H9 (cell line): Measurements from ENCODE around the gene HNF1A. TPM values are rescaled to one million over a fixed set of nuclear protein-coding genes. Genes with fewer than 3 reads are reported as not detected.

Experiments
- DNase-seq: peaks from one replicate; pipeline ENCODE4 v3.0.0-alpha.2; 2017
- H2AFZ ChIP-seq: one replicate; pipeline ENCODE4 v1.6.1; 2013; ENCODE audit warnings: mild to moderate bottlenecking, low read length, control low read depth, moderate library complexity
- H2AK5ac ChIP-seq: 2 replicates; pipeline ENCODE4 v1.6.1; 2013; ENCODE audit warnings: low read length, control low read depth, mixed read lengths; ENCODE audit not compliant: insufficient read length
- H2BK120ac ChIP-seq: one replicate; pipeline ENCODE4 v1.6.1; 2013; ENCODE audit warnings: low read depth, mild to moderate bottlenecking, low read length, control low read depth, inconsistent platforms; ENCODE audit not compliant: poor library complexity, severe bottlenecking
- H2BK12ac ChIP-seq: 2 replicates; pipeline ENCODE4 v1.6.1; 2013; ENCODE audit warnings: low read length, control low read depth, mixed read lengths, low read depth; ENCODE audit not compliant: insufficient read length
- H2BK15ac ChIP-seq: 2 replicates; pipeline ENCODE4 v1.6.1; 2013; ENCODE audit warnings: low read depth, low read length, control low read depth
- H2BK20ac ChIP-seq: one replicate; pipeline ENCODE4 v1.6.1; 2013; ENCODE audit warnings: low read depth, mild to moderate bottlenecking, low read length, control low read depth, inconsistent platforms; ENCODE audit not compliant: poor library complexity, severe bottlenecking
- H2BK5ac ChIP-seq: 2 replicates; pipeline ENCODE4 v1.6.1; 2013; ENCODE audit warnings: low read length, control low read depth, mixed read lengths; ENCODE audit not compliant: insufficient read length
- H3K14ac ChIP-seq: 2 replicates; pipeline ENCODE4 v1.6.1; 2013; ENCODE audit warnings: low read length, control low read depth; ENCODE audit not compliant: insufficient read depth
- H3K18ac ChIP-seq: 2 replicates; pipeline ENCODE4 v1.6.1; 2013; ENCODE audit warnings: low read depth, mild to moderate bottlenecking, mixed read lengths, low read length, control low read depth; ENCODE audit not compliant: insufficient read length
- H3K23ac ChIP-seq: 2 replicates; pipeline ENCODE4 v1.6.1; 2013; ENCODE audit warnings: low read length, control low read depth, mixed read lengths, low read depth; ENCODE audit not compliant: insufficient read length
- H3K23me2 ChIP-seq: 2 replicates; pipeline ENCODE4 v1.6.1; 2013; ENCODE audit warnings: low read depth, mild to moderate bottlenecking, mixed read lengths, low read length, control low read depth; ENCODE audit not compliant: insufficient read length, poor library complexity, severe bottlenecking
- H3K27ac ChIP-seq: 2 replicates; pipeline ENCODE4 v1.5.1; 2013; ENCODE audit warnings: low read length, control low read depth, mixed read lengths, low read depth; ENCODE audit not compliant: insufficient read length
- H3K27me3 ChIP-seq: 2 replicates; pipeline ENCODE4 v1.6.1; 2013; ENCODE audit warnings: low read length, control low read depth, inconsistent platforms; ENCODE audit not compliant: insufficient read depth
- H3K4ac ChIP-seq: 2 replicates; pipeline ENCODE4 v1.6.1; 2013; ENCODE audit warnings: low read depth, mild to moderate bottlenecking, control low read depth, inconsistent platforms, low read length, moderate library complexity
- H3K4me1 ChIP-seq: 2 replicates; pipeline ENCODE4 v1.6.1; 2013; ENCODE audit warnings: low read length, control low read depth, inconsistent platforms; ENCODE audit not compliant: insufficient read depth
- H3K4me2 ChIP-seq: 2 replicates; pipeline ENCODE4 v1.6.1; 2013; ENCODE audit warnings: low read length, control low read depth, mixed read lengths; ENCODE audit not compliant: insufficient read length, insufficient read depth
- H3K56ac ChIP-seq: 2 replicates; pipeline ENCODE4 v1.6.1; 2013; ENCODE audit warnings: low read depth, mild to moderate bottlenecking, mixed read lengths, low read length, control low read depth; ENCODE audit not compliant: insufficient read length
- H3K79me1 ChIP-seq: 2 replicates; pipeline ENCODE4 v1.6.1; 2013; ENCODE audit warnings: low read depth, mild to moderate bottlenecking, moderate library complexity, low read length, control low read depth, inconsistent platforms; ENCODE audit not compliant: insufficient read depth, poor library complexity, severe bottlenecking
- H3K79me2 ChIP-seq: 2 replicates; pipeline ENCODE4 v1.6.1; 2013; ENCODE audit warnings: low read length, control low read depth, inconsistent platforms; ENCODE audit not compliant: insufficient read depth
- H3K9ac ChIP-seq: 2 replicates; pipeline ENCODE4 v1.6.1; 2013; ENCODE audit warnings: low read length, control low read depth, mixed read lengths; ENCODE audit not compliant: insufficient read length; ENCODE audit errors: extremely low read depth
- H3K9me3 ChIP-seq: one replicate; pipeline ENCODE4 v1.6.1; 2013; ENCODE audit warnings: low read depth, low read length, inconsistent platforms; ENCODE audit not compliant: control insufficient read depth
- H3T11ph ChIP-seq: one replicate; pipeline ENCODE4 v1.6.1; 2013; ENCODE audit warnings: mild to moderate bottlenecking, low read length, control low read depth, inconsistent platforms
- H4K20me1 ChIP-seq: one replicate; pipeline ENCODE4 v1.6.1; 2013; ENCODE audit not compliant: control insufficient read depth, insufficient read length, insufficient read depth
- H4K5ac ChIP-seq: 2 replicates; pipeline ENCODE4 v1.6.1; 2013; ENCODE audit warnings: low read depth, mild to moderate bottlenecking, mixed read lengths, low read length, control low read depth; ENCODE audit not compliant: insufficient read length
- H4K8ac ChIP-seq: replicated peaks from 2 replicates; pipeline ENCODE4 v1.6.1; 2013; ENCODE audit warnings: low read length, control low read depth, mixed read lengths, low read depth; ENCODE audit not compliant: insufficient read length
- H4K91ac ChIP-seq: 2 replicates; pipeline ENCODE4 v1.6.1; 2013; ENCODE audit warnings: low read depth, mild to moderate bottlenecking, moderate library complexity, mixed read lengths, low read length, control low read depth; ENCODE audit not compliant: insufficient read length
- H3K27ac Mint-ChIP-seq, 3 experiments: 2 replicates in 2 of 3; 3 replicates in 1 of 3; pipeline ENCODE4 v1.8.0; 2020 to 2021; ENCODE audit warnings: mixed read lengths in 3 of 3, mild to moderate bottlenecking in 1 of 3, moderate library complexity in 1 of 3
- H3K27me3 Mint-ChIP-seq: 2 replicates; pipeline ENCODE4 v1.8.0; 2021; ENCODE audit warnings: low read depth, mild to moderate bottlenecking, moderate library complexity, mixed read lengths
- H3K36me3 Mint-ChIP-seq, 3 experiments: 2 replicates in 2 of 3; 3 replicates in 1 of 3; pipeline ENCODE4 v1.8.0; 2020 to 2021; ENCODE audit warnings: low read depth in 3 of 3, mixed read lengths in 3 of 3; ENCODE audit not compliant: insufficient read depth in 1 of 3
- H3K4me1 Mint-ChIP-seq, 2 experiments: 2 replicates each; pipeline ENCODE4 v1.8.0; 2020; ENCODE audit warnings: mixed read lengths in 2 of 2
- H3K4me3 Mint-ChIP-seq, 2 experiments: 2 replicates in 1 of 2; 3 replicates in 1 of 2; pipeline ENCODE4 v1.8.0; 2020 to 2021; ENCODE audit warnings: mild to moderate bottlenecking in 2 of 2, mixed read lengths in 2 of 2, moderate library complexity in 1 of 2
- H3K9me3 Mint-ChIP-seq, 2 experiments: 2 replicates in 1 of 2; 3 replicates in 1 of 2; pipeline ENCODE4 v1.8.0; 2020; ENCODE audit warnings: mild to moderate bottlenecking in 2 of 2, mixed read lengths in 2 of 2, moderate library complexity in 1 of 2
- CTCF ChIP-seq: fragments of 200-600 bp; sonication (generic); conservative IDR thresholded peaks from 3 replicates; pipeline ENCODE4 v1.8.0; 2021; ENCODE audit warnings: antibody characterized with exemption, mild to moderate bottlenecking
- WGBS: extraction: QIAGEN DNeasy Blood & Tissue Kit; methylation state at CpG from one replicate; pipeline ENCODE4 v1.1.7; 2013; ENCODE audit warnings: missing lambda C conversion rate, low lambda C conversion rate, mixed read lengths; ENCODE audit not compliant: insufficient read length; ENCODE audit errors: extremely low coverage; 5-methylcytosine and 5-hydroxymethylcytosine counted together
- total RNA-seq: library from RNA; stranded (reverse); gene quantifications from 2 replicates; pipeline ENCODE4 v1.2.1, GENCODE V29; 2021

Gene HNF1A
- total RNA-seq, 1 experiment from 2014 or later: not detected

DNA sequence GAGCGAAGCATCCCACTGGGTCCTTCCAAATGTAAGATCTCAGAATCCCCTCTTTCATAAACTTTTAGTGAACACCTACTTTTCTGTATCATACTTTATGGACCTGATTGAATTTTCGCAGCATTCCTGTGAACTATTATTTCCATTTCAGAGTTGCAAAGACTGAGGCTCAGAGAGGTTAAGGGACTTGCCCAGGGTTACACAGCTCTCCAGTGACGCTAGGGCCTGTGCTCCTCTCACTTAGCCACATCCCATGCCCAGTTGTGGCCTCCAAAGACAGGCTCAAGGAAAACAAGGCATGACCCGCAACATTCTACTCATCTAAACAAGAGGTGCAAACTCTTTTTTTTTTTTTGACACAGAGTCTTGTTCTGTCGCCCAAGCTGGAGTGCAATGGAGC lies 48.3 kb upstream of the HNF1A start:
- Histone ChIP-seq H2BK5ac (no peak overlapping the region), H3K9ac (no peak overlapping the region), H2BK15ac (no peak overlapping the region), H2BK12ac (no peak overlapping the region), H3K56ac (no peak overlapping the region), H3K79me1 (no peaks in the 10 kb centered on the region), H4K20me1 (no peaks in the 10 kb centered on the region), H2AFZ (no peak overlapping the region), H3K4ac (no peak overlapping the region), H3K23ac (no peak overlapping the region), H2BK120ac (no peak overlapping the region), H3K4me1 (peaks cover 2% of the 10 kb centered on the region; the same call in 1 of the 2 replicates), H3K14ac (no peak overlapping the region), H4K8ac (no peak overlapping the region), H3K27me3 (no peaks in the 10 kb centered on the region), H3K4me2 (no peak overlapping the region), H3K27ac (no peak overlapping the region), H3K23me2 (no peaks in the 10 kb centered on the region), H2BK20ac (no peak overlapping the region), H4K5ac (no peak overlapping the region), H4K91ac (no peak overlapping the region), H3K9me3 (no peaks in the 10 kb centered on the region), H3K18ac (no peak overlapping the region), H2AK5ac (no peak overlapping the region), H3K79me2 (no peaks in the 10 kb centered on the region), H3T11ph (no peak overlapping the region)
- TF ChIP-seq CTCF: no peak
- peaks cover 0 to 1% of the 10 kb centered on the region in 2 experiments; a peak in 1 of 5 replicates for H3K9me3 Mint-ChIP-seq
- H3K27ac Mint-ChIP-seq: no peak overlapping the region
- no peaks in the 10 kb centered on the region for H3K36me3 Mint-ChIP-seq
- H3K27me3 Mint-ChIP-seq: no peaks in the 10 kb centered on the region
- H3K4me1 Mint-ChIP-seq: peaks cover 19 to 22% of the 10 kb centered on the region in 2 experiments
- no peak for DNase-seq
- no peak overlapping the region for H3K4me3 Mint-ChIP-seq
- whole genome bisulfite sequencing: no CpG with 5 or more reads among the region's 5 CpGs
